Stimulated activated CD4-positive, alpha-beta T cell treated with anti-CD3 and anti-CD28 coated beads, Interleukin-1b, Interleukin-23, amount 100 ng/mL, for 24 hours (primary cell): ENCODE results near the gene MGAT1.
A peak's percentile ranks its signal among the peaks of the same experiment; 100 is the strongest.

Experiments
- DNase-seq, 4 experiments: peaks; one replicate each; pipeline ENCODE4 v3.0.0-alpha.2; 2020; ENCODE audit warnings: low read depth in 4 of 4, low spot score in 1 of 4

MGAT1 gene

DNA sequence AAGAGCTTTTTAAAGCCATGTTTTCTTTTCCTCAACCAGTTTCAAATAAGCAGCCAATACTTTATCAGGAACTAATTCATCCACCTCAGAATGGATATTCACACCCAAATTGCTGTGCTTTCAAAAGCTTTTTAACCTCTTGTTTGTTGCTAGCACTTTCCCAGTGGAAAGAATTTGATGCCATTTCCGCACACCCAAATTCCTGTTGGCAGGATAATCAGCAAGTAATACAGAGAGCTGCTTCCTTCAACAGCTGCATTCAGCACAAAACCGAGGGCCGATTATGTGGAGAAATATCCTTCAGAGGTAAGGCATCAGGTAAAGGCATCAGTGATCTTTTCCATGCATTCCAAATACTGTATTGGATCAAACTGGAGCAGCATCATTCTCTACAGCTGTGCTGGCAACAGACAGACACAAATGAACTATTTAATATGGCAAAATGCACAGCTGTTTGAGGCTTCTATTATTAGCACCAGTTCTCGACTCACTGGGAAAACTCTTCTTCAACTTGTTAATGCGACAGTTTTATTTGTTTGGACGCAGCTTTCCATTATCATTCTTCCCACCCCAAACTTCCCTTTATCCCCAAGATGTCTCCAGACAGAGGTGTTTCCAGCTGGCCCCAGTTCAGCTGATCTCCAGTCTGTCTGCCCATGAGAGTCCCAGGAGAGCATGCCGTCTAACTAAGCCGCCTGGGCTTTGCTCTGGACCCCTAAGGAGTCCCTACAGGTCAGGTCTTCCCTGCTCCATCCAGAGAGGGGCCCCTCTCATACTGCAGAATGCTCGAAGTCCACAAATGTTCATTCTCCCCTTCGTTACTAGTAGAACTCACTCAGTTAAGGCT is 22.2 kb upstream of the MGAT1 start:
- DNase-seq = no peak

DNA sequence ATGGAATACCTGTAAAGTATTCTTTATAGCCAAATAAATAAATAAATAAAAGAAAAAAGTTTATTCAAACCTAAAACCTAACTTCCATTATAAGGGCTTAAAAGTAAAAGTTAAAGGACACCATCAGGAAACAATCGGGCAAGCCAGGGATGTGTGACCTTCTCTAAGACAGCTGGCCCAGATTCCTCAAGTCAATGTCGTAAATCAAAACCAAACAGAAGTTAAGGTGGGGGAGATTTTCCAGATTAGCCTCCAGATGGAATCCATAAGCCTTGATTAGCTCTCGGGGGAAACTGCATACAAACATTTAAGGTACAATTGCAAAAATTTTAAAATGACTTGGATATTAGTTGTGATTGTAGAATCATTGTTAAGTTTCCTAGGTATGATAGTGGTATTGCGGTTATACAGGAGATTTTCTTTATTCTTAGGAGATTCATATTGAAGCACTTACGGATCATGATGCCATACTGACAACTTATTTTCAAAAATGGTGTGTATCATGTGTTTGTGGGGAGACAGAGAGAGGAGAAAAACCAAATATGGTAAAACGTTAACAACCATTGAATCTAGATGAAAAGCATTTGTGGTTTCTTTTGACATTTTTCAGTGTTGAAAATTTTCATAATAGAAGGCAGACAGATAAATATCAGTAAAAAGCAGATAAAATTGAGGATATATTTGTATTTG is 21.5 kb upstream of the MGAT1 start:
- DNase-seq = no peak

DNA sequence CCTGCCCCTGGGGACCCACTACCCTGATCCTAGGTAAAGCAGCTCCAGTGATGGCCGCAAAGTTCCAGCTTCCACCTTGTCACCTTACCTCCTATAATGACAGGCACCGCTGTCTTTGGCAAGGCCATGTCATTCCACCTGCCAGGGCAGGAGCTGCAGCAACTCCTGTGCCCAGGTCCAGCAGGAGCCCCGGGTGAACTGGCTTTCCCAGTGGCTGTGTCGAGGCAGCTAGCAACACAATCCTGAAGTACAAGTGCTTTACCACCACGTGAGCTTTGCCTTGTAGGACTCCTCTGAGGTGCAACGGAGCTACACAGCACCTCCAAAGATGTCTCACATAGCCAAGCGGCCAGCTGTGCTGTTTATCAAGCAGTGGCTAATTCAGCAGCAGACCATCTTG is 20.7 kb upstream of the MGAT1 start:
- no peak for DNase-seq

DNA sequence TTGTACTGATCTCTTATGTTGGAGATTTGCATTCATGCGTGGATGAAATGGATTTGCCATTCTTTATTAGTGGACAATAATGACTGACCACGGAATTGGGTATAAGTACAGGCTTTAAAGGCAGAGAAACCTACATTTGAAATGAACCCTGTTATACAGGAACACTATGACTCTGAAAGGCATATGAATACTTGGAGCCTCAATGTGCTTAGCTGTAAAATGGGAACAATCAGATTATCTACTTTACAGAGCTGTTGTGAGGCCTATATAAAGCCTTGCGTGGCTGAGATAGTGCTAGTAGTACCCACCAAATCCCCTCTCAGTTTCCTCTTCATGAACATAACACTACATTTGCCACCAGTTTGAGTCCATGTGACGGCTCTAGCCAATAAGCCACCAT is 18.9 kb upstream of the MGAT1 start:
- no peak for DNase-seq

DNA sequence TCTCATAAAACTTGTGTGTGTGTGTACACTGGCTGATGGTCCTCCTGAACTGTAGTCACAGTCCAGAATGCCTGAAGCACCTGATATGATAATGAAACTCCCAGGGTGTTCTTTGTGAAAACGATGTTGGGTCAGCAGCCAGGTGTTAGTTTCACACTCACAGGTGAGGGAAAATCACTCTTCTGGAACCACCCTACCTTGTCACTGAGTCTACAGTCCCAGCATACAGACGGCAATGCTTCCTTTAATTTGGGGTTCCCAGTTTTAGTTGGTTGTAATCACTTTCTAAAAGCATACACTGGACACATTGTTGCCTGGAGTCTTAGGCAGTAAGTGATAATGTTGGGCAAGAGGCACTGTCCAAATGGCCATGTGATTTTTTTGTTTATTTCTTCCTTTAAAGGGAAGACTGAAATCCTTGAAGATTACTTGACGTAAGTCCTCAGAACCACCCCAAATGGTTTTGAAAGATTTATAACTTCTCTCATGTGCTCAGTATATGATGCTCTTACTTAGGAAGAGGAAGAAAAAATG is 18.2 kb upstream of the MGAT1 start:
- DNase-seq = no peak

DNA sequence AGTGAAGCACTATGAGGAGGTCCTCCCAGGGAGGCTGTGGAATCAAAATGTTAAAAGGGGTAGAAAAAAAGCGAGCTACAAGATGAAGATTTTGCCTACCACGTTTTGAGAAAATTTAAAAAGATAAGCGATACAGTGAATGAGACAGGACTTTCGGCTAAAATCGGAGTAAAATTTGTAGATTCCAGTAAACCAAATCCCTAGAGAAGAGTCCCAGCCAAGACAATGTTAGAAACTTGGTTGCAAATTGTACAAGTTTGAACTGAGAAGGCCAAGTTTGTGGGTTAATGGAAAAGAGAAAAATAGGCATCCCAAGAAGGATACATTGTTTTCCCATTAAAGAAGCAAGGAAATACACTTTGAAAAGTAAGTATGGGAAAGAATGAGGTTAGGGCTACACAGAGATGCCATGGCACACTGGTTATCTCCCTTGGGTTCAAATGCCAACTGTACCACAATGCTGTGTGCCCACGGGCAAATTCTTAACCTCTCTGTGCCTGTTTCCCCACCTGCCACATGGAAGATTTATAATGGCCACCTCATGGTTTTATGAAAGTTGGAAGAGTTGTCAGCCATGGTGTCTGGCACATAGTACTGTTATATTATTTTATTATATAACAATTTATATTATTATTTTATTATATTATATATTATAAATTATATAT is 16.2 kb upstream of the MGAT1 start:
- no peak for DNase-seq

DNA sequence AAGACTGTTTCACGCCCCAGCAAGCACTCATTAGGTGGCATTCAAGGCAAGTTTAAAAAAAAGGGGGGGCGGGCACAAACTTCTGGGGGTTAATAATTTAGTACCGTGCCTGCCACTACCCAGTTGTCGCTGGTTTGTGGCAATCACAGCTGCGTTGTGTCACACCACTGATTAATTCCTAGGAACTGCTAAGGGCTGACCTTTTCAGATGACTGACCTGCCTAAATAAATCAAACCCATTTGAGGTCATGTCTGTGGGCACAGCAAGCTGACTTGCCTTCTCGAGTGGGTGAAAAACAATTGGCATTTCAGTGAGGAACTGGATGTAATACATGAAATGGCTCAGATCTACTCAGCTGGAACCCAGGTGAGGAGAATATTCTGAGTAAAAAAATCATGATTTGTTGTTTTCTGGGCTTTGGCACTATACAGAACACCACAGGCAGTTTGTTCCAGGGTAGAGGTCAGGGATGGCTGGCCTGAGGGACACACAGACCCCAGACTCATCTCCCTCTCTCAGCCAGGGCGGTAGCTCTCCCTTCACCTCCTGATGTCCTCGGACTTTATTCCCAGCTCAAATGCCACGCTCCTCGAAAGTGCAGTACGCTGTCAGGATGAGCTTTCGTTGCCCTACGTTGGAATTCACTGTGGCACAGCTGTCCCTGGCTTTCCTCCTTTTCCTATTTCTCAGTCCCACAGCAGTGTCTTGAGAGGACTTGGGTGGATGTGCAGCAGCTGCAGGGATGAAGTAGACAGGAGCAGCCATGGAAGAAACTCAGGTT is 15.5 kb upstream of the MGAT1 start:
- no peak for DNase-seq

DNA sequence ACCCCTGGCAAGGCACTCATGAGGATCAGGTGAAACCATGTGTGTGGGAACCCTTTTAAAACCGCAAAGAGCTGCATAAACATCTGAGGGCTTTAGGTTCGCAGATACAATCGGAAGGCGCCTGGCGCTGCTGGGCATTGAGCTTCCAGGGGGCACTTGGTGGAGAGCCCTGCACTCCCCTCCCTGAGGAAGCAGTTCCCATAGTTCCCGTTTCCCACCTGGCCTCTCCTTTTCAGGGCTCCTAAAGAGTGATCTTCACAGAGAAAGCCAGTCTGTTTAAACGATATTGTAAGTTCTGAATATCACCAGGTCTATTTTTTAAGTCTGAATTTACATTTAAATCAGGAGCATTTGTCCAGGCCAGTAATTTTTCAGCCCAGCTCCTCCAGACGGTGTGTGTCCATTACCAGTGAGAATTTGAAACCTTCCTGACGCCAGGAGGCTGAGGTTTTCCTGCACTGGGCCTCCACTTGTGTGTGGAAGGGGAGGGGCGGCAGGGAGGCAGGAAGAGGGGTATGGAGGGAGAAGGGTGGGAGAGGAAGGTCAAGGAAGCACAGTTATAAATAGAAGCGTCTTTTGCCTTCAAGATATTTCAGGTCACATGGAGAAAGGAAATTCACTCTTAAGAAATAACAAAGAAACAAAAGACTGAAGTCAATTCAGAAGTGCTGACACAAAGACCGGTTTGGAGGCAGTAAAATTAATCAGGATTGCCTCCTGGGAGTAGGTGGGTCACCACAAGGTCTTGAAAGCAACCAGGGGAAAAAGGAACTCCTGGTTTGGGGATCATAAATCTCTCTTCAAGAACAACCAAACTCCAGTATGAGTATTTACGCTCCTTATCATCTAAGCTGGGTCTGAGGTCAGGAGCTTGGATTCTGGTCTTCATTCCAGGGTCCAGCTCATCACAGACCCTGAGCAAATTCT is 14.3 kb upstream of the MGAT1 start:
- DNase-seq = no peak

DNA sequence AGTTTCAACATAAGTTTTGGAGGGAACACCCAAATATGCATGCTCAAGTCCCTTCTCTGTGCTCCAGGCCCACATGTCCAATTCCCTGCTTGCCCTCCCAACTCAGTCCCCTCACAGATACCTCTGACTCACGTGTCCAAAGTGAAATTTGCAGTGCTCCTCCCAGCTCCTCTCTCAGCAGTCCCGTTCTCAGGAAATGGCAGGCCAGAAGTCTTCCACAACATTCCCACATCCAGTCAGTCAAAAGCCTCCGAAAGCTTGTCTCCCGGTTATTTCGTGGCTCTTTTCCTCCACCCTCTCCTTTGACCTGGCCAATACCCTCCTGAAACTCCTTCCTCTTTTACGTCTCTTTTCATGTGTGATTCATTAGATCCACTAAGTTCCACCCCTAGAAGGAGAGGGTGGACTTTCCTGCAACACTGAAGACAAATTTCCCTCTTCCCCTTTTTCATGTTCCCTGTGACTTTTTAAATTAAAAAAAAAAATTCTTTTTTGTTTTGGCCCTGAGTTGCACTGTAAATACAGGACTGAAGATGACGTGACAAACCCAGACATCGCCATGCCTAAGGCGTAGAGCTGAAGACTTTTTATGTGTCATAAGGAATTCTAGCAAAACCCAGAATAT is 12.8 kb upstream of the MGAT1 start:
- DNase-seq = no peak

DNA sequence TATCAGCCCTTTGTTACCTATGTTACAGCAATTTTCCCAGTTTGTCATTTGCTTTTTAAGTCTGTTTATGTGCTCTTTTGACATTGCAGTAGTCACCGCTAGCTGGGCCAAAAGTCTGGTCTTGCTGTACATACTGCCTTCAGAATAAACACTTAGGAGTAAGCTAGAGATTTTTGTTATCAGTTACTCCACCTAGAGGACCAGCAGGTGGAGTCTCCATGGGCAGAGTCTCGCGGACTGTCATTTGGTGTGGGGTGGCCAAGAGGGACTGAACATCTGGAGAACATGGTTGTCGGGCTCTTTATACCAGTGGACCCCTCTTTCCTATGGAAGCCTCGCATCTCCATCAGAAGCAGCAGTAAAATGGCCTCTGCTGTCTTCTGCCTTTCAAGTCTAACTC is 10.8 kb upstream of the MGAT1 start:
- no peak for DNase-seq

DNA sequence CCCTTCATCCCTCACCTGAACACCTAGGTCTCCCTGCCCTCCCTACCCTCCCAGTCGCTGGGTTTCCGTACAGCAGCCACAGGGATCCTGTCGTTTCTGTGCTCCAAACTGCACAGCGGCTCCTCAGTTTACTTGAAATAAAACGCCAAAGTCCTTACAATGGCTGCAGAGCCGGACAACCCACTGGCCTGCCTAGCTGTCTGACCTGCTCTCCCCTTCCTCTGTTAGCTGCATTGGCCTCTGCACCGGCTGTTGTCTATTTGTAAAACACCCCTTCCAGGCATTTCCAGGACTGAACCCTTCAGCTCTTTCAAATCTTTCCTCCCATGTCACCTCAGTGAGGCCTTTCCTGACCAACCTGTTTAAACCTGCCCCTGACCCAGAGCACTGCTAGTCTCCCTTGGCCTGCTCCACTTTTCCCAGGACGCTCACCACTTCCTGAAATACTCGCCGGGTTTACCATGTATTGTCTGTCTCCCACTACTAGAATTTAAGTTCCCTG is 9.1 kb upstream of the MGAT1 start:
- DNase-seq = no peak

DNA sequence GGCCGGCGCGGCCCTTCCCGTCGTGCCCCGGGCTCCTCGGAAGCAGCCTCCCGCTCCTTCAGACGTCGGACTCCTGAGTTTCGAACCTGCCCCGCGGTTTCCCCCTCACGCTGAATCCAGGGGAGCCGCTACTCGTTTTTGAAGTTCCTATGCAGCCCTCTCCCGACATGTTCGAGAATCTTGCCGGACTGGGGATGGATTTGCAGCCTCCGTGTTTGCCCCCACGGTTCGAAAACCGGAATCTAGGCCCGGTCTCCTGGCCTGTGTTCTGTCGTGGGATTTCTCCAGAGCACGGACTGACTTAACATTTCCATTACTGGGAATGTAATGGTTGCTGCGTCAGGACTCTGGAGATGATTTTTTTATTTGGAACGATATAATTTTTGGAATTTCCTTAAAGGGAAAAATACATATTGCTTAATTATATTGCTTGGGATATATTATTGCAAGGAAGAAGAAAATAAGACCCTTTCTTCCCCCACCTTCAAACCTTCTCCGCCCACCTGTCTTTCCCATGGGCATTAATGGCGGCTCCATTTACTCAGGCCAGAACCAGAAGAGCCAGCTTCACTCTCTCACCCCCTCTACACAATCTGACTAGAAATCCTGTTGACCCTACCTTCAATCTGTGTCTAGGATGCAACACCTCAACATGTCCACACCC is 8.5 kb upstream of the MGAT1 start:
- DNase-seq = peak in 1 of 4 experiments; percentile 47

DNA sequence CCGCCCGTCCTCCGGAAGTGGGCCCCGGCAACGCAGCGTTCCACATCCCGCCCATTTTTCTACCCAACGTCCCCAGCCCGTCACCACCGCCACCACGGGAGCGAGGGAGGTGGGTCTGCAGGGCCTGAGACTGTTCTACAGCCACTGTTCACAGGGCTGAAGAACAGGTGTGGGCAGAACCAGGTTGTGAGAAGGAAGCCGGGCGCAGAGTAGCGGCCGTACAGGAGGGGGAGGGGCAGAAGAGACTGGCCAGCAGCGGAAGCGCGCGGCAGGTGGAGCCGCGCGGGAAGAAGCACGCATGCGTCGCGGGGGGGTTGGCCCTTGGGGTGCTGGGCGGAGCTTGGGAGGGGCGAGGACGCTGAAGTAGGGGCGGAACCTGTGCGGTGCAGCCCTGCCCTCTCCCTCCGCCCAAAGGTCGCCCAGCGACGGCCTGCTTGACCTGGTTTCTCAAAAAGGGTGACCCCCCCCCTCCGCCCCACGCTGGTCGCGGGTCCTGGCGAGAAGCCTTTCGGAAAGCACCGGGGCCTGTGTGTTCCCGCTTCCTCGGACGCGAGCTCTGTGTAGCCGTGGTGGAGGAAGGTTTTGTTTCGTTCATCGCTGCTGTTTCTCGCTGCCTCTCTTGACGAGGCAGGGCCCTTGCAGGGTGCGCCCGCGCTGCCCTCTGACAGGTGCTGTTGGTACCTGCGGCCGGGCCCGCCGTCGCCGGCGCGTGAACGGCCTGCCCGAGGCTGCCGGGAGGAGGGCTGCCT is 7.8 kb upstream of the MGAT1 start:
- DNase-seq = peak; percentile 89 to 95 (median 92)

DNA sequence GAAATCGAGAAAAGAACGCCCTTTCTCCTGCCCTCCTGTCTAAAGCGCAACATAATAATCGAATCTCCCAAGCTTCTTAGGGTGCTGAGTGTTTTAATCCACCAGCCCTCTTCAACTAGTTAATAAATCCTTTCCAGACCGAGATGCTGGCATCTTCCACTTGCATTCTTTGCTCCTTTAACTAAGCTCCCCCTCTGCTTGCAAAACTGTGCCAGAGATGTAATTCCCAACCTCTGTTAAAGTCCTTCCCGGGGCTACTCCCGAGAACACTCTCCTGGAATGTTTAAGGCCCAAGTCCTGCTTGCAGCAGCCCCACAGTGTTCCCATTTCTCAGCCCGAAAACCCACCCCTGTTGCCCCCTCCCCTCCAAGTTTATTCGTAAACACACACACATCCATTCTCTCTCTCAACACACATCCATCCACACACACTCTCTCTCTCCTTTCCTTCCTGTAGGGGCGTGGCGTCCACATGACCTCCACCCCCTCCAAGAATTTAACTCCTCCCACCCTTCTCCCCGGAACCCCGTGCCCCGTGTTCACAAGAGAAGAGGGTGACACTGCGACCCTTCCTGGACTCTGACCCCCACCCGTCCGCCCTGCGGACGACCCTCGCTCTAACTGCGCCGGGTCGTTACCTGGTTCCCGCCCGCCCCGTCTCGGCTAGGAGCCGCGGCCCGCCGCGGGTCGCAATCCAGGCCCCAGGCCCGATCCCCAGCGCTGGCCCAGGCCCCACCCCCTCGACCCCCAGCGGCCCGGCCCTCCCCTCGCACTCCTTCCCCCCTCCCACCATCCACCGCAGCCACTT is 7.0 kb upstream of the MGAT1 start:
- peak; percentile 49 to 93 (median 68) for DNase-seq

DNA sequence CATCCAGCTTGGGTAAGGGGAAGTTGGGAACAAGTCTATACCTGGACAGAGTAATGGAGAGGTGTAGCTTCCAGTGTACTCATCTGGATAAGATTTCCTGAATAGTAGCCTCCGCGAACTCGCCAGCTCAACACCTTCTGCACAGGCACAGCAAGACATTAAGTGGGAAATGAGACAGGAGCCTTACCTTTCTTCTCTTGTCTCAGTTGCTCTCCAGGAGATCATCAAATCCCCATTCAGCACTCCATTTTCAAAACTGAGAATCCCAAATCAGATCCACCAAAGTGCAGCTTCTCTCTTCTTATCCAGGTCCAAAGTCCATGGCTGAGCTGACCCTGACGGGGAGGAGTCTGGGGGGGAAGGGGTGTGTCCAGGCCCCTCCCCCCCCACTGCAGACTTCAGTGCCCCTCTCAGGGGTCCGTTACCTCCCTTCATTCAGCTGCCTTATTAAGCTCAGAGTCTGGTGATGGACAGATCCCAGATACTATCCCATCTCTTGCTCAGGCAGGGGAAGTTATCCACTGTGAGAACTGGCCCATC is 5.9 kb upstream of the MGAT1 start:
- no peak for DNase-seq

DNA sequence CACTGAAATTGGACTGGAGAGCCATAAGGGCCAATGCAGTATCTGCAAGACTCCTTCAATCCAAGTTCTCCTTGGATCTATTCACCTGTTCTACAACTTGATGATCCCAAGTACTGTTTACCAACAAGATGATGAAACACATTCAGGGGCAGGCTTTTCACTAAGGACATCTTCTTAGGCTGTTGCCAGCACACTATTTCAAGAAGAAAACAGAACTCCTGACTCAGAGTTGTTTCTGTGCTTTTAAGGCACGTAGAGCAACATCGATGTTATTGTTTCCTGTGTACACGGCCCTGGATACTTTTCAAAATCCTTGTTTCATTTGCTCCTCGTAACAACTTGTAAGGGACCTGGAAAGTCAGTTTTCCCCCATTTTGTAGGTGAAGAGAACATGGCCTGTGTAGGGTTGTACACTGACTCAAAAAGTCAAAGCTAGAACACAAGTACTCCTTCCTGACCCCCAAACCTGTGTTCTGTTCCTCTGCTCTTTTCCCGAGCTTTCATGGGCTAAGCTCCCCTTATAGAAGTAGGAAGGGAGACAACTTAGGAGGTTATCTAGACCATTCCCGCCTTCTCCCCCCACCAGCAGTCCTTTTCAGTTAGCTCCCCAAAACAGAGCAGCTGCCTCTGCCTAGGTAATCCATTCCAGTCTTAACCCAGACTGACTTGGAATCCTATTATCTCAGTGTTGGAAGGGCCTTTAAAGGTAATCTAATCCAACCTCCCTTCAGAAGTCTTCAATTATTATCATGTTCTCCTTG is 5.2 kb upstream of the MGAT1 start:
- DNase-seq = no peak
